Mesothelial cell of epicardium (in vitro differentiated cells): ENCODE data around the gene MIEN1. TPM values are rescaled to one million over a fixed set of nuclear protein-coding genes. Genes with fewer than 3 reads are reported as not detected.
"Not testable (repeated sequence)": the region's sequence is repeated elsewhere in the genome, so short reads cannot be mapped to it uniquely, and the experiment has no call there.

Source experiments
- DNase-seq, 2 experiments: peaks; one replicate each; pipeline ENCODE4 v3.0.0; 2021; ENCODE audit warnings: low spot score in 2 of 2; ENCODE audit not compliant: unreplicated experiment in 2 of 2
- H3K27ac Mint-ChIP-seq: 2 replicates; pipeline ENCODE4 v1.8.0; 2021; ENCODE audit warnings: mixed read lengths
- H3K27me3 Mint-ChIP-seq: 2 replicates; pipeline ENCODE4 v1.8.0; 2021; ENCODE audit warnings: low read depth, mixed read lengths
- H3K36me3 Mint-ChIP-seq: 2 replicates; pipeline ENCODE4 v1.8.0; 2021; ENCODE audit warnings: mixed read lengths
- H3K4me1 Mint-ChIP-seq: 2 replicates; pipeline ENCODE4 v1.8.0; 2021; ENCODE audit warnings: mixed read lengths
- H3K4me3 Mint-ChIP-seq: 2 replicates; pipeline ENCODE4 v1.8.0; 2021; ENCODE audit warnings: mild to moderate bottlenecking, moderate library complexity, mixed read lengths
- H3K9me3 Mint-ChIP-seq: 2 replicates; pipeline ENCODE4 v1.8.0; 2021; ENCODE audit warnings: mixed read lengths
- total RNA-seq: library from RNA; stranded (reverse); gene quantifications from 3 replicates; pipeline ENCODE4 v1.2.1, GENCODE V29; 2021
- TF ChIP-seq, protein P1 (sequence below): fragments of 200-600 bp; sonication (generic); IDR thresholded peaks from one replicate; pipeline ENCODE4 v1.5.0; 2021; ENCODE audit warnings: antibody characterized with exemption; ENCODE audit not compliant: unreplicated experiment

Gene MIEN1
- total RNA-seq, 1 donor from 2014 or later = 35.3 TPM

DNA sequence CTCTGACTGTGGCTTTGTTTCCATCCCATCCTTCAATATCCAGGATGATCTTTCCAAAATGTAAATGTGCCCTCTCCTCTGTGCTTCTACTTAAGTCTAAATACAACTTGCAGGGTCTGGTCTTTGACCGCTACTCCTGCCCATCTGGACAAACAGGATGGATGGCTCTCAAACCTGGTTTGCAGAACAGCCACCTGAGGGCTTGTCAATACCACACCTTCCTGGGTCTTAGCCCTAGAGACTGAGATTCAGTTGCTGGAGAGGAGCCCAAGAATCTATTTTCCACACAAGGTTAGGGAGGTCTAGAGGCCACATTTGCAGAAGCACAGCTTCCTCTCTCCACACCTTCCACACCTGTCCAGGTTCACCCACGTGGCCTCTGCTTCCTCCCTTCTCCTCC is 5.5 kb upstream of the MIEN1 start:
- Mint-ChIP-seq H3K4me3 (no peak overlapping the region), H3K4me1 (peaks cover 34% of the 10 kb centered on the region), H3K9me3 (no peaks in the 10 kb centered on the region), H3K36me3 (no peaks in the 10 kb centered on the region), H3K27ac (peak overlapping the region; percentile 30), H3K27me3 (peaks cover 29% of the 10 kb centered on the region)
- DNase-seq = no peak
- TF ChIP-seq, protein P1, sequence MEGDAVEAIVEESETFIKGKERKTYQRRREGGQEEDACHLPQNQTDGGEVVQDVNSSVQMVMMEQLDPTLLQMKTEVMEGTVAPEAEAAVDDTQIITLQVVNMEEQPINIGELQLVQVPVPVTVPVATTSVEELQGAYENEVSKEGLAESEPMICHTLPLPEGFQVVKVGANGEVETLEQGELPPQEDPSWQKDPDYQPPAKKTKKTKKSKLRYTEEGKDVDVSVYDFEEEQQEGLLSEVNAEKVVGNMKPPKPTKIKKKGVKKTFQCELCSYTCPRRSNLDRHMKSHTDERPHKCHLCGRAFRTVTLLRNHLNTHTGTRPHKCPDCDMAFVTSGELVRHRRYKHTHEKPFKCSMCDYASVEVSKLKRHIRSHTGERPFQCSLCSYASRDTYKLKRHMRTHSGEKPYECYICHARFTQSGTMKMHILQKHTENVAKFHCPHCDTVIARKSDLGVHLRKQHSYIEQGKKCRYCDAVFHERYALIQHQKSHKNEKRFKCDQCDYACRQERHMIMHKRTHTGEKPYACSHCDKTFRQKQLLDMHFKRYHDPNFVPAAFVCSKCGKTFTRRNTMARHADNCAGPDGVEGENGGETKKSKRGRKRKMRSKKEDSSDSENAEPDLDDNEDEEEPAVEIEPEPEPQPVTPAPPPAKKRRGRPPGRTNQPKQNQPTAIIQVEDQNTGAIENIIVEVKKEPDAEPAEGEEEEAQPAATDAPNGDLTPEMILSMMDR = no peak

DNA sequence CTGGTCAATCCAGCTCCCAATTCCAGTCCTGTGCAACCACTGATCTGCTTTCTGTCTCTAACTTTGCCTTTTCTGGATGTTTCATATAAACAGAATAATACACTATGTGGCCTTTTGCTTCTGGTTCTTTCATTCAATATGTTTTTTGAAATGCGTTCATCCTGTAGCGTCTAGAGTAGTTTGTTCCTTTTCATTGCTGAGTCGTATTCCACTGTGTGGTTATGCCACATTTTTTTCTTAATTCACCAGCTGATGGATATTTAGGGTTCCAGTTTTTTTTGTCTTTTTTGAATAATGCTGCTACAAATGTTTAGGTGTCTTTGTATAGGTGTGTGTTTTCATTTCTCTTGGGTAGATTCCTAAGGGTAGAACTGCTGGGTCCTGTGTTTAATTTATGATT is 2.3 kb upstream of the MIEN1 start:
- no peaks in the 10 kb centered on the region for H3K9me3 Mint-ChIP-seq
- H3K4me1 Mint-ChIP-seq = peaks cover 19% of the 10 kb centered on the region
- peak overlapping the region; percentile 70 for H3K27ac Mint-ChIP-seq
- H3K27me3 Mint-ChIP-seq = peaks cover 13% of the 10 kb centered on the region
- TF ChIP-seq, protein P1 = no peak
- no peak for DNase-seq
- H3K36me3 Mint-ChIP-seq = peaks cover 2% of the 10 kb centered on the region
- no peak overlapping the region for H3K4me3 Mint-ChIP-seq

DNA sequence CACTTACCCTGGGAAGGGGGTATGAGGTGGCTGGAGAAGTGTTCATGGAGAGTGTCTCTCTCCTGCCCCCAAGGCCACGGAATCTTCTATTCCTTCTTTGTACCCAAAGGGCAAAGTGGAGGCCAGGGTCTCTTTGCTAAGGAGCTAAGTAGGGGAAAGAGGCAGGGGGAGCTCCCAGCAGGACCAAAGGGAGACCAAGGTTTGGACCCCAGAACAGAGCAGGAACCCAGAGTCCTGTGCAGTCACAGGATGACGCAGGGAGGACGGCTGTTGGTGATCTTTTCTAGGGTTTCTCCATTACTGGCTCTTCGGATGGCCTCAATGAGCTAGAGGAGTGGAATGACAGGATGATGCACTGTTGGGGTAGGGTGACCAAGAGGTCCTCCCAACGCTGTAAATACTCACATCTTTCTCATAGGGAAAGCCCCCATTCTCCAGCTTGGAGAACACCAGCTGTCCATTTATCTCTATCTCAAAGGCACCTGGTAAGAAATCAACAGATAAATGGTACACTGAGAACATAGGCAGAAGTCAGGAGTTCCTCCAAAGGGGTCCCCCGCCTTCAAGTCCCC is 966 bp downstream of the MIEN1 start:
- Mint-ChIP-seq H3K36me3 (peaks cover 14% of the 10 kb centered on the region), H3K4me1 (peaks cover 5% of the 10 kb centered on the region), H3K4me3 (peak overlapping the region; percentile 87), H3K27ac (peak overlapping the region; percentile 94), H3K27me3 (no peaks in the 10 kb centered on the region), H3K9me3 (no peaks in the 10 kb centered on the region)
- TF ChIP-seq, protein P1 = no peak
- no peak for DNase-seq

GRCh38 chr17:39727556-39727955 is 2.8 kb downstream of the MIEN1 start:
- Mint-ChIP-seq H3K4me3 (no peak overlapping the region), H3K27me3 (no peaks in the 10 kb centered on the region), H3K4me1 (peaks cover 5% of the 10 kb centered on the region), H3K27ac (no peak overlapping the region), H3K36me3 (peaks cover 23% of the 10 kb centered on the region), H3K9me3 (no peaks in the 10 kb centered on the region)
- TF ChIP-seq, protein P1 = no peak
- no peak for DNase-seq

DNA sequence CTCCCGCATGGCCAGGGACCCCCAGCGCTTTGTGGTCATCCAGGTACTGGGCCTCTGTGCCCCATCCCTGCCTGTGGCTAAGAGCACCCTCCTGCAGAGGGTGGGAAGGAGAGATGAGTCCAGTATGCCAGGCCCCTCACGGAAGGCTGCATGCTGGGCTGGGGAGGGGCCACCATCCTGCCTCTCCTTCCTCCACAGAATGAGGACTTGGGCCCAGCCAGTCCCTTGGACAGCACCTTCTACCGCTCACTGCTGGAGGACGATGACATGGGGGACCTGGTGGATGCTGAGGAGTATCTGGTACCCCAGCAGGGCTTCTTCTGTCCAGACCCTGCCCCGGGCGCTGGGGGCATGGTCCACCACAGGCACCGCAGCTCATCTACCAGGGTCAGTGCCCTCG is 3.7 kb downstream of the MIEN1 start:
- no peak for DNase-seq
- H3K36me3 Mint-ChIP-seq = peaks cover 24% of the 10 kb centered on the region
- no peak overlapping the region for H3K27ac Mint-ChIP-seq
- H3K4me1 Mint-ChIP-seq = peaks cover 5% of the 10 kb centered on the region
- no peaks in the 10 kb centered on the region for H3K9me3 Mint-ChIP-seq
- TF ChIP-seq, protein P1 = no peak
- no peak overlapping the region for H3K4me3 Mint-ChIP-seq
- H3K27me3 Mint-ChIP-seq = no peaks in the 10 kb centered on the region

DNA sequence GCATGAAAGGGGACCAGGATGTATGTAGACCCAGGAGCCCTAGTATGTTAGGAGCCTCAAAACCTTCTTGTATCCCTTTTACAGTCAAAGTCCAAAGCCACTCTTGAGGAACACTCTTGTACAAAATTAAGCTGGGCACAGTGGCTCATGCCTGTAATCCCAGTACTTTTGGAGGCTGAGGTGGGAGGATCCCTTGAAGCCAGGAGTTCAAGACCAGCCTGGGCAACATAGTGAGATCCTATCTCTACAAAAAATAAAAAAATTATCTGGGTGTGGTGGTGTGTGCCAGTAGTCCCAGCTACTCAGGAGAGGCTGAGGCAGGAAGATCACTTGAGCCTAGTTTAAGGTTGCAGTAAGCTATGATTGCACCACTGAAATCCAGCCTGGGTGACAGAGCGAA is 4.4 kb downstream of the MIEN1 start:
- not testable (repeated sequence) for DNase-seq, H3K27me3 Mint-ChIP-seq, H3K9me3 Mint-ChIP-seq, H3K4me1 Mint-ChIP-seq, H3K4me3 Mint-ChIP-seq
- peaks cover 26% of the 10 kb centered on the region for H3K36me3 Mint-ChIP-seq
- peak overlapping the region; percentile 9 for H3K27ac Mint-ChIP-seq
